GM21825 (cell line): Measurements from ENCODE around the gene NLRP9.

ENCODE experiments used
- ATAC-seq: cut with Tn5 transposase; IDR thresholded peaks from one replicate; pipeline ENCODE4 v1.9.1; 2021; ENCODE audit warnings: mild to moderate bottlenecking, moderate library complexity; ENCODE audit not compliant: unreplicated experiment

The NLRP9 gene

DNA sequence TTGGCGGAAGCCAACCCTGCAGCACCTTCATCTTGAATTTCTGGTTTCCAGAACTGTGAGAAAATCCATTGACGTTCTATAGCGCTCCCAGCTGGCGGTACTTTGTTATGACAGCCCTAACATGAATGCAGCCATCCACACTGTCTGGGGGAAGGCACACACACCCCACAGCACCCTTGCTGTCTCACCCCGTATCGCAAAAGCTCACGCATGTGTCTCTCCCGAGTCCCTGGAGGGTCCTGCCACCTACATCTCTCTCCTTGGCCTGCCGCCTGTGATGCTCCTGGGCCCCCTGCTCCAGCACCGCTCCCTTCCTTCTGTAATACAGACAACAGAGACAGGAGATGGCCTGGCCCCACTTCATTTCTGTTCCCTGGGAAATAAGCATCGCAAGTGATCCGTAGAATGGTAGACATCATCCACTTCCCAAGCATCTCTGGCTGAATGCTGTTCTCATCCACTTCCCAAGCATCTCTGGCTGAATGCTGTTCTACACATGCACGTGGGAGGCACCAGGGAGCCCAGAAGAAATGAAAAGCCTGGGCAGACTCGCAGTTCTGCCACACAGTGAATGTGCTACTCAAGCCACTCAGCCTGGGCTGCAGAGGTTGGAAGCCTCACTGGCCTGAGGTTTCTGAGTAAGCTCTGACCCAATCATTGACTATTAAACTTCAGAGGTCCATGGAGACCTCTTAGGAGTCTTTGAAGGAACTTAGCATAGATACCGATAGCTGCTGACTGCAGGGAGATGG, 33.5 kb downstream of the NLRP9 start:
- ATAC-seq, result no peak

DNA sequence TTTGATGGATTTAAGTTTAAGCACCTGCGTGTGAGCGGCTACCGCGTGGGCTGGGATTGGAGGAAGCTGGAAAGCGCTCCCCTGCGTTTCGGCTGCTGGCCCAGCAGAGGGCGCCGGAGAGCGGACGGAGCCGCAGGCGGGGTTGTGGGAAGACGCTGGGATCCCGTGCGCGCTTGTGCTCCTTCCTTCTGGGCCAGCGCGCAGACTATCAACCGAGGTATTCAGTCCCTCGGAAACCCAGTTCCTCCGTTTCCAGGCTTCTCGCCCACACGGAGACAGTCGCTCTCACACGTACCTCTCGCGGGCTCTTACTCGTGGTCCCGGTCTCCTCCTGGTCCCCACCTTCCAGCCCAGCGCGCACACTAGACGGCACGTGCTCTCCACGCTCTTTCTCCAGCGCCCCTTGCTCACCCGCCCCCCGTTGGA, 34.4 kb downstream of the NLRP9 start:
- no peak for ATAC-seq

DNA sequence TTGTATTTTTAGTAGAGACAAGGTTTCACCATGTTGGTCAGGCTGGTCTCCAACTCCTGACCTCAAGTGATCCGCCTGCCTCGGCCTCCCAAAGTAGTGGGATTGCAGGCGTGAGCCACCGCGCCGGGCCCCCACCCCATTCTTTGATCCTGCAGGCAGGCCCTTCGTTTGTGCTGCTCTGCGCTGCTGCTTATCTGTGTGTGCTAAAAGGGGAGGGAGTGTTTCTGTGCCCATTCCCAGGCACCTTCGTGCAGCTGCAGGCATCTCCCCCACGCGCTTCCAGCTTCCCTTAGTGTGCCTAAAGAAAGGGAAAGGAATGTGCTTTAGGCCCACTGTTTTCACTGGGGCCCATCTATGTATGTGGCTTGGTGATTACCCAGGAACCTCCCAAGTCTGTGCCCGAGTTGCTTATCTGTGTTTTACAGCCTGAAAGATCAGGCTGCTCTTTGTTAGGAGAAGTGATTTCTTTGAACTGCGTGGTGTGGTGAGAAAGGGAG, 36.0 kb downstream of the NLRP9 start:
- ATAC-seq, result no peak

DNA sequence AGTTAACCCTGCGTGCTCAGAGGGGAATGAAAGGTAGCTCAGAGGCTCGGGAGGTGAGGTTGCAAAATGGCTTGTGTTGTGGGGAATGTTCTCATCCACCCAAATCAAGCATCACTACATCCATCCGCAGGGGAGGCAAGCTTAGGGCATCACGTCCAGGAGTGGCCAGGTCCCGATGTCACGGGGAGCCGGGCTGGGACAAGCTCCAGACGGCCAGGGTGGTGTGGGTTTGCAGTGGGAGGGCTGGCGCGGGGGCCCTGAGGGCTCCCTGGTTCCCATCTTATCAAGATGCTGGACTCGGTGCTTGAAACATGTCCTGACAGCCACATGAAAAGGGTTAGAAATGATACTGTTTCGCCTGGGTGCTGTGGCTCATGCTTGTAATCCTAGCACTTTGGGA, 37.4 kb downstream of the NLRP9 start:
- no peak for ATAC-seq

DNA sequence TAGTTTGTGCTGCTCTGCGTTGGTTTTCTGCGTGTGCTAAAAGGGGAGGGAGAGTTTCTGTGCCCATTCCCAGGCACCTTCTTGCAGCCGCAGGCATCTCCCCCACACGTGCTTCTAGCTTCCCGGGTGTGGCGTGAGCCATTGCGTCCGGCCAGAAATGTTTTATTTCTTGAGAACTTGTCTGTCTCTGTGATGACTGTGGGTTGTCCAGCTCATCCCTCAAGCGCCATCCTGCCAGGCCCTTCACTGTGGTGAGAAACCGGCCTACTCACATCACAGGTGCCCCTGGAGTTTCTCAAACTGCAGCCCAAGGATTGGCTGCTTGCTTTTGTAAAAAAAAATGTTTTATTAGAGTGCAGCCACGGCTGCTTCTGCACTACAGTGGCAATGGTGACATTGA, 39.0 kb downstream of the NLRP9 start:
- ATAC-seq, result no peak

DNA sequence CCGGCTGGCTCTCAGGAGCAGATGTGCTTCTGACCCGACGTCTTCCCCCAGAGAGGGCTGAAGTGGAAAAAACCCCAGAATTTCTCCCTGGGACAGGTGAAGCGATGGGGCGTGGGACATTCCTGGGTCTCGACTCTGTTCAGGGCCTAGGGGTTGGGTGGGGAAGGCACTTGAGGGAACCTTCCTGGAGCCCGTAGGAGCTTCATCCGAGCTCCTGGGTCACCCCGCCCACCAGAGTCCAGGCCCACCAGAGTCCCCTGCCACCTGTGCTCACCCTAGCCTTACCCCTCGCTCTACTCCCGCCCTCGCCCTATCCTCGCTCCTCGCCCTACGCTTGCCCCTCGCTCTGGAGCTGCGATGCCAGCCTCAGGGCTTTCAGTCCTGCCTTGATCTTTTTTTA, 39.9 kb downstream of the NLRP9 start:
- ATAC-seq, result no peak

DNA sequence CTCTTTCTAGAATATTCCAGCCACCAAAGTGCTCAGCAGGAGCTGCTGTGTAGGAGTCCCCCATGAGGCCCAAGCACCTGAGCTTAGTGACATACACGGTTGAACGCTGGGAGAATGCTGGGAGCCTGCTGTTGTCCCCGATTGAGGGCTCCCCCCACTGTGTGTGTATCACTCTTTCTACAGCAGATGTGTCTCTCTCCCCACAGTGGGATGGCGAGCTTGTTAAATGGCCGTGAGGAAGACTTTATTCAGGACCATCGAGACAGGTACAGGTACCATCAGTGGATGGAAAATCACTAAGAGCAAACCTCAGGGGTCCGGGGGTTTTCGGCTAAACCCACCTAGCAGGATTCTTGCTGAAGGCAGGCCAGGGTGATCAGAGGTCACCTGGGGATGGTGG, 40.5 kb downstream of the NLRP9 start:
- no peak for ATAC-seq

DNA sequence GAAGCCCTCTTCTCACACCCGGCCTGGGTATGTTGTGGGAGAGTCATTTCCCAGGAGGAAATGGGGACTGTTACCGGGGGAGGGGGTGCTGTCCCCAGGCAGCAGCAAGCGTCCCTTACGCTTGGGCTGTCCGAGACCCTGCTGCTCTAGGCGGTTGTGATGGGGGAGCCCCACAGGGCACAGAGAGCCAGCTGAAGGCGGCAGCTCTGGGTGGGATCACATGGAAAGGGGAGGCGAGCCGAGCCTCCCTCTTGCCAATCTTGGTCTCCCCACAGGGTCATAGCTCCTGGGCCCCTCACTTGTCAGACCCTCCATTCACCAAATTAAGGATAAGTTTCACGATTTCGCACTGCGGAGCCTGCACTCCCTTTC, 41.1 kb downstream of the NLRP9 start:
- no peak for ATAC-seq

DNA sequence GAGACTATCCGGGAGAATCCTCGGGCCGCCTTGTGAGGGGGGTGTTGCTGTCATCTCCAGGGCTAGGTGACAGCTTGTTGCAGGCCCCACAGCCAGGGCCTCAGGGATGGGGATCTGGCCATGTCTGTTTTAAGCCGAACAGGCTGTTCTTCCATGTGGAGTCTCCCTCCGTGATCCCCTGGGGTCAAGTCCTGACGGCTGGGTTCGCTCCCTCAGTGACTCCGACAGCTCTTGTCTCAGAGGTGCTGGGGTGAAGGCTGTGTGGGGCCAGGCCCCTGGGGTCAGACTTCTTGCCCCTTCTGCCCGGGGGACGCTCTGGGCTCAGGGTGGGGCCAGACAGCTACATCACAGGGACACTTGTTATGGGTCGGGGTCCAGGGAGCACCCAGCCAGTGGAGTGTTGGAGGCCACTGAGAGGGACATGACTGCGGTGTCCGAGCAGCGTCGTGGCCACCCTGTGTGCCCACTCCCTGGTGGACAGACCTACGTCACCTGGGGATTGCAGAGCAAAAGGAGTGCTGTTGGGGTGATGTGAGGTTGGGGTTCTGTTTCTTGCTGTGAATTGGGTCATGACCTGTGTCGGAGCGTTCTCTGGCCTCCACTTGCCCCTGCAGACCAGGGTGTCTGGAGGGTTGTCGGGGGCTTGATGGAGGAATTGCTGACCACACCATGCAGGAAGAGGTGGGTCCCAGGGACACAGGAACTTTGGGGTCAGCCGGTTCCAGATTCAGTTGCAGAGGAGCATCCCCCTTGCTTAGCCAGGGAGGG, 41.7 kb downstream of the NLRP9 start:
- ATAC-seq, result no peak

DNA sequence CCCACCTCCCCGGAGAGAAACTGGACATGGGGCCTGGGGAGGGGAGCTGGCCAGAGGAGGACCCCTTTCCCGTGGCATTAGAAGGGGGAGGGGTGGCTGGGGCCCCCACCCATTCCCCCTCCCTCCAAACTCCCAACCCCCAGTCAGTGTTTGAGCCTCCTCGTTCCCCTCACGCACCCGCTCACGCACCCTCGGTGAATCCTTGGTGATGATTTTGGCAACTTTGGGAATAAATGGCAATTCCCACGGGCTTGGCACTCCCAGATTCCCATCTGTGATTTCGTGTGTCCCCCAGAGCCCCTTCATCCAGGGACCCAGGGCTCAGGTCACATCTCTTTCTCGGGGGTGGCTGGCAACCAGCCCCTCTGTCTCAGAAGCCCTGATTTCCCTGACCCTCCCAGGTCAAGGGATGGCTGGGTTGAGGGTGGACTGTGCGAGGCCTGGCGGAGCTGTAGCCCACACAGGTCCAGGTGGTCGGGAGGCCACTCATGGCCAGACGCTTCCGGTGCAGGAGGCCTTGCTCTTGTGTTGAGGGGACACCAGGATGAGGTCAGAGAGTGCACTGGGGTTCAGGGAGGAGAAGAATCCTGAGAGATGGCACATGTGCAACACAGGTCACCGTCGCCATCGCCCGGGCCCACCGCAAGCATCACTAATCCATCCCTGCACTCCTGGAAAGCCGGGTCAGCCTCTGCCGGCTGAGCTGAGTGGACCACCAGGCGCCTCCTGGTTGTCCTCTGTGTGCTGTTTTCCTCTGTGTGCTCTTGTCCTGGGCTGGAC, 42.5 kb downstream of the NLRP9 start:
- no peak for ATAC-seq

DNA sequence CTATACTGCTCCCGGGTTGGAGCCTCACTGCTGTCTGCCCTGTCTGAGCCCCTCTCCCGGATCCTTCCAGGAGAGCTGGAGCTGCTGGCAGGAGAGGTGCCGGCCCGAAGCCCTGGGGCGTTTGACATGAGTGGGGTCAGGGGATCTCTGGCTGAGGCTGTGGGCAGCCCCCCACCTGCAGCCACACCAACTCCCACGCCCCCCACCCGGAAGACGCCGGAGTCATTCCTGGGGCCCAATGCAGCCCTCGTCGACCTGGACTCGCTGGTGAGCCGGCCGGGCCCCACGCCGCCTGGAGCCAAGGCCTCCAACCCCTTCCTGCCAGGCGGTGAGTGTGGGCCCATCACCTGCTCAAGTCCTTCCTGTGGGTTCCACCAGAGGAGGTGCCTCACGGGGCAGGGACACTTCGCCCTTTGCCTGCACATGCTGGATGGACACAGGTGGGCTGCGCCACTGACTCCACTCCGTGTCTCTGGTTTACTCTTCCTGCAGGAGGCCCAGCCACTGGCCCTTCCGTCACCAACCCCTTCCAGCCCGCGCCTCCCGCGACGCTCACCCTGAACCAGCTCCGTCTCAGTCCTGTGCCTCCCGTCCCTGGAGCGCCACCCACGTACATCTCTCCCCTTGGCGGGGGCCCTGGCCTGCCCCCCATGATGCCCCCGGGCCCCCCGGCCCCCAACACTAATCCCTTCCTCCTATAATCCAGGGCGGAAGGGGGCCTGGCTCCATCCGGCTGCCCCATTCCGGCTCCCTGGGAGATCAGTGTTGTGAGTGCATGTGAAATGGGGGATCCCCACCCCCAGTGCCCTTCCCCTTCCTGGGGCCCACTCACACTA, 43.3 kb downstream of the NLRP9 start:
- no peak for ATAC-seq

DNA sequence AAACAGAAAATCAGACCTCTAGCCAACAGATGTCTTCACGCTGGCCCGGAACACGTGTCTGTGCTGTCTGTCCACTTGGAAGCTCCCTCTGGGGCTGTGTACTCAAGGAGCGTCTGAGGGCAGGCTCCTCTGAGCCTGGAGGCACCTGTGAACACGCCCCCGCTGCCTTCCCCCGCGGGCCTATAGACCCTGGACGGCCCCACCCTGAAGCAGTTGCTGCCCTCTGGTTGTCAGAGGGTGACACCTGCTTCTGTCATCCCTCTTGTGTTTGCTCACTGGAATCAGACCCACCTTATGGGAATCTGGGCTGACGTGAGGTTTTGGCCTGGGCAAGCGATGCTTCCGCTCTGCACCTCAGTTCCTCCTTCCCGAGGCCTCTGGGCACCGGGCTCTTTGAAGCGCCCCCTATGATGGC, 44.0 kb downstream of the NLRP9 start:
- ATAC-seq, result no peak

DNA sequence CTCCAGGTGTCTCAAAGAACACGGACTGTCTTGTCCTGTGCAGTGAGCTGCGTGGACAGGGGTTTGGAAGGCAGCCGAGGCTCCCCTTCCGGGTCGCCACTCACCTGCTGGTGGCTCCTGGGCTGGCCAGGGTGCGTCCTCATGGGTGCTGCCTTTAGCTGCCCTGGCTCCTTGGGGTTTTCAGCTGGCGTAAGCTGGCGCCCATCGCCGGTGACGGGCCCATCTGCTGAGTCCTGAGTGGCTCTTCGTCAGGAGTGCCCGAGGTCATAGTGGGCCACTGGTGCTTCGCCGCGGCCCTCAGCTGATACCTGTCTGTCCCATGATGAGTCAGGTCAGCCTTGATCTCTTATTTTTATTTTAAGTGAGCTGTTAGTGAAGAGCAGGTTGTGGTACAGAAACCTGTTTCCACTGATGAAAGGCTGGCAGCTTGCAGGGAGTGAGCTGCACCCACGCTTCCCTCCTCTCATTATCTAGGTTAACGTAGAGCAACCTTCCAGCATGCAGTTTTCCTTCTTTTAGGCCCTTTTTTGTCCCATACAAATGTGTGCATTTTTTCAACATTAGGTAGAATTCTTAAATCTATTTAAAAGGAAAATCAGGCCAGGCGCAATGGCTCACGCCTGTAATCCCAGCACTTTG, 44.7 kb downstream of the NLRP9 start:
- ATAC-seq, result no peak

DNA sequence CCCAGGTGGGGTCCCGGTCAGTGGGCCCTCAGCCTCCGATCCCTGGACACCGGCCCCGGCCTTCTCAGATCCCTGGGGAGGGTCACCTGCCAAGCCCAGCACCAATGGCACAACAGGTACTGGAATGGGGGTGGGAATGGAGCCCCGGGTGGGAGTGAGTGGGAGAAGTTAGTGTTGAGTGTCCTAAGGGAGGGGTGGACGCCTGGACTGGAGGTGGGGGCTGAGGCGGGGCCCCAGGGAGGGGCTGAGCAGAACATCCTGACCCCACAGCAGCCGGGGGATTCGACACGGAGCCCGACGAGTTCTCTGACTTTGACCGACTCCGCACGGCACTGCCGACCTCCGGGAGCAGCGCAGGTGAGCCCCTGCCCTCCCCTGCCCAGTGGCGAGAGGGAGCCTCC, 45.5 kb downstream of the NLRP9 start:
- no peak for ATAC-seq

DNA sequence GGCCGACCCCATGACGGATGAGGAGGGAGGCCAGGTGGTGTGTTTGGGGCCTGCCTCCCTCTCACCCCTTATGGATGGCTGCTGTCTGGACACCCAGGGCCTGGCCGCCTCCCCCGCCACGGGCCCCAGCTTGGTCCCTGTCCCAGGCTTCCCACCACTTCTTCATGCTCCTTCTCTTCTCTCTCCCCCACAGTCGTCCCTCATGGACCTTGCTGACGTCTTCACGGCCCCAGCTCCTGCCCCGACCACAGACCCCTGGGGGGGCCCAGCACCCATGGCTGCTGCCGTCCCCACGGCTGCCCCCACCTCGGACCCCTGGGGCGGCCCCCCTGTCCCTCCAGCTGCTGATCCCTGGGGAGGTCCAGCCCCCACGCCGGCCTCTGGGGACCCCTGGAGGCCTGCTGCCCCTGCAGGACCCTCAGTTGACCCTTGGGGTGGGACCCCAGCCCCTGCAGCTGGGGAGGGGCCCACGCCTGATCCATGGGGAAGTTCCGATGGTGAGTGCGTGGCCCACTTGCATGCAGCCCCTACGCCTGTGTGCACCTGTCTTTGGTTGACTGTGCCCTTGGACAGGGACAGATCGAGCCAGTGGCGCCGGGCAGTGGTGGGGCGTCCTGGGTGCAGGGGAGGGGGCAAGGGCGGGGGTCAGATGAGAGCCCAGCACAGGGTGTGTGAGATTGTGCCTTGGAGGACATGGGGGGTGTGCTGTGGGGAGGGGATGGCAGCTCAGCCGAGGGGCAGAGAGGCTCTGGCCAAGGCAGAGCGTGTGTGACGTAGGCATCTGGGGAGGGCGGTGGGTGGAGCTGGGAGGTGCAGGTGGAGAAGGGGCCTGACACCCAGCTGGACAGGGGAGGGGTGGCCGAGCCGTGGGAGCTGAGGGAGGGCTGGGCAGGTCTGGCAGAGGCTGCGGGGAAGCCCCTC, 46.4 kb downstream of the NLRP9 start:
- ATAC-seq, result no peak

DNA sequence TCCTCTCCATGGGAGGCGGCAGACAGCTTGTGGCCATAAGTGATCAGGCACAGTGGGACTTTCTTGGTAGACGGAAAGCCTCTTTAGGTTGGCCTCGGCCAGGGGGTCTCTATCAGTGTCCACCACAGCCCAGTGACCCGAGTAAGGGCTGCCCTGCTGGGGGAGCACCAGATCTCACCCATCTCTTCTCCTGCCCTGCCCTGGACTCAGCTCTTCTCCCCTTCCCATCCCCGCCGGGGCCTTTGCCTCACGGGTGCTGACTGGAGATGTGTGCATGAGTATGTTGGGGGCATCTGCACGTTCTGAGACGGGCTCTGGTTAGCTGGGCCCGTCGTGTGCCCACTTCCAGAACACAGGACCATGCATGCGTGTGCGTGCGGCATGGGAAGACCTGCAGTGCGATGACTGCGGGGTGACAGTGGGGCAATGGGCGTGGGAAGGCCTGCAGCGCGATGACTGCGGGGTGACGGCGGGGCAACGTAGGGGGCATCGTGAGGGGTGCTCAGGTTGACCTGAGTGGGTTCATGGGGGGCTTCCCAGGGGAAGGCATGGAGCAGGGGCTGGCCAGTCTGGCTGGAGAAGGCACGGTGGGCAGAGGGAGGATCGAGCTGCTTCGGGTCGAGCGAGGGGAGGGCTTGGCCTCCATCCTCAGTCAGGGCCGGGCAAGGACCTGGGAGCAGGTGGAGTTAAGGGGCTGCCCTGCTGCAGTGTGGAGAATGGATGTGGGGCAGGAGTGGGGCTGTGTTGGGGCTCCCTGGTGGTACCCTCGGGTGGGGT, 47.2 kb downstream of the NLRP9 start:
- ATAC-seq, result no peak

DNA sequence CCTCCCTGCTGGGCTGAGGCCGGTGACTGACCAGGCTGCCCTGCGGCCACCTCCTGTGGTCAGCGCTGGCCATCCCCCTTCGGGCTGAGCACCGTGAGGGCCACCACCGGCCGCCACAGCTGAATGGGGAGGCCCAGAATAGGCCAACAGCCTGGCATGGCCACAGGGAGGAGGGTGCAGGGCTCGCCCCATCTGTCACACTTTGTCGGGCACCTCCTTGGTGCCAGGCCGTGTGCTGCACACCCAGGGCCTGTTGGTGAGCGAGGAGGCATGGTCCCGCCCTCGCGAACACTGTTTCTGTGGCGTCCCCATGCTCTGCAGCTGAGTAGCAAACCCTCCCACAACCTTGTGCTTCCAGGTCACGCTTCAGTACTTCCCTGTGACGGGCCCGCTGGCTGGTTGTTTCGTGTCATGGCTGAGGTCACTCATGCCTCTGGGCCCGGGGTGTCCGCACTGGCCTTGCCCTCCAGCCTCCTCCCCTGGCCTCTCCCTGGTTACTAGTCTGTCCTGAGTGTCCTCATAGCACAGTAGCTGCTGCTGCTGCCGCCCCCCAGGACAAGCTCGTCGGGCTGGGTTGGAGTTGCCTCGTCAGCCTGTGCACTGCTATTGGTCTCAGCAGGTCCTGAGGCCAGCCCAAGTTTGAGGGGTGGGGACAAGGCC, 48.0 kb downstream of the NLRP9 start:
- ATAC-seq, result no peak
